Measurements from ENCODE around the gene AKR1C1. TPM values are rescaled to one million over a fixed set of nuclear protein-coding genes. Genes with fewer than 3 reads are reported as not detected.

Gene AKR1C1
- total and polyA plus RNA-seq, 9 of the 15 experiments (the other 6 are each of a cell fraction or from before 2014, with no cell fraction given) = 43.5 to 180 (median 82.4) TPM

DNA sequence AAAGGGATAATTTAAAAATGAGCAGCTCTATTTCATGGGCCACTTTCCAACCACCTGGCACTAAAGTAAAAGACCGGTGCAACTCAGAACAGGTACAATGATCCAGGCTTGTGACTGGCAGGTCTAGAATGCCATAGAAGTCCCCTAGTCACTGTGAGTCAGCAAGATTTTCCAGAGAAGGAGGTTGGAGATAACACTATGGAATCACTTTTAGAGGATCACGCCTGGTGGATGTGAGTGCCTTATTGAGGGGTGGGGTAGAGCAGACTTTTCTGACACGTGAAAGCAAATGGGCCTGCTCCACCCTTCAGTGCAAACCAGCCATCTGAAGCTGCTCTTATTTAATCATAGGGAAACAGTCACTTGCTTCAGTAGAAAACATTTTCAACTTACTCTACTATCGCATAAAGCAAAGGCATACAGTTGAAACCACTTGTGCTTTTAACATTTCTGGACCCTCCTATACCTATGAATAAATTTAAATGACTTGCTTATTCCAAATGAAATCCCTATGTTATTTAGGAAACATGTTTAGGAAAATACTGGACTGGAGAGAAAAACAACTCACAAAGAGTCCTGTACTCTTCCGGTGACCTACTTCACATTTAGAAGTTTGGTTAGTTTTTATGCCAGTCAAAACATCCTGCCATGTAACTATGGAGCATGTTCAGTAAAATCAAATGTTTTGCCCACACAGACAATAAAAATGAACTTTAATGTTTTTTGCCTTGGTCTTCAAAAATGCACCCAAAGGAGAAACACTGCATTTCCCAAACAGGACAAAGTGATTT, 21.5 kb upstream of the AKR1C1 start (continued):
- TF ChIP-seq MEIS2 (IDR thresholded peaks at IDR 0.05; ENCODE audit: partially characterized antibody) = peak; percentile 74
- TF ChIP-seq, protein P1, sequence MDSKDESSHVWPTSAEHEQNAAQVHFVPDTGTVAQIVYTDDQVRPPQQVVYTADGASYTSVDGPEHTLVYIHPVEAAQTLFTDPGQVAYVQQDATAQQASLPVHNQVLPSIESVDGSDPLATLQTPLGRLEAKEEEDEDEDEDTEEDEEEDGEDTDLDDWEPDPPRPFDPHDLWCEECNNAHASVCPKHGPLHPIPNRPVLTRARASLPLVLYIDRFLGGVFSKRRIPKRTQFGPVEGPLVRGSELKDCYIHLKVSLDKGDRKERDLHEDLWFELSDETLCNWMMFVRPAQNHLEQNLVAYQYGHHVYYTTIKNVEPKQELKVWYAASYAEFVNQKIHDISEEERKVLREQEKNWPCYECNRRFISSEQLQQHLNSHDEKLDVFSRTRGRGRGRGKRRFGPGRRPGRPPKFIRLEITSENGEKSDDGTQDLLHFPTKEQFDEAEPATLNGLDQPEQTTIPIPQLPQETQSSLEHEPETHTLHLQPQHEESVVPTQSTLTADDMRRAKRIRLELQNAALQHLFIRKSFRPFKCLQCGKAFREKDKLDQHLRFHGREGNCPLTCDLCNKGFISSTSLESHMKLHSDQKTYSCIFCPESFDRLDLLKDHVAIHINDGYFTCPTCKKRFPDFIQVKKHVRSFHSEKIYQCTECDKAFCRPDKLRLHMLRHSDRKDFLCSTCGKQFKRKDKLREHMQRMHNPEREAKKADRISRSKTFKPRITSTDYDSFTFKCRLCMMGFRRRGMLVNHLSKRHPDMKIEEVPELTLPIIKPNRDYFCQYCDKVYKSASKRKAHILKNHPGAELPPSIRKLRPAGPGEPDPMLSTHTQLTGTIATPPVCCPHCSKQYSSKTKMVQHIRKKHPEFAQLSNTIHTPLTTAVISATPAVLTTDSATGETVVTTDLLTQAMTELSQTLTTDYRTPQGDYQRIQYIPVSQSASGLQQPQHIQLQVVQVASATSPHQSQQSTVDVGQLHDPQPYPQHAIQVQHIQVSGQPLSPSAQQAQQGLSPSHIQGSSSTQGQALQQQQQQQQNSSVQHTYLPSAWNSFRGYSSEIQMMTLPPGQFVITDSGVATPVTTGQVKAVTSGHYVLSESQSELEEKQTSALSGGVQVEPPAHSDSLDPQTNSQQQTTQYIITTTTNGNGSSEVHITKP (IDR thresholded peaks at IDR 0.05; ENCODE audit: partially characterized antibody) = peak; percentile 69
- TF ChIP-seq HEY1 (CRISPR knock-in tag; IDR thresholded peaks at IDR 0.05; ENCODE audit: borderline replicate concordance) = no peak
- TF ChIP-seq HNRNPLL (IDR thresholded peaks at IDR 0.05; ENCODE audit: low read depth, low read length, poor library complexity, severe bottlenecking) = no peak
- peak; percentile 45 for TF ChIP-seq SMAD4 (CRISPR knock-in tag; conservative IDR thresholded peaks at IDR 0.05)
- peak; percentile 91 for TF ChIP-seq EP300 (IDR thresholded peaks at IDR 0.05; ENCODE audit: low read length)
- no peak for TF ChIP-seq ZNF347 (CRISPR knock-in tag; IDR thresholded peaks at IDR 0.05; ENCODE audit: low read depth)
- TF ChIP-seq SMARCC2 (IDR thresholded peaks at IDR 0.05; ENCODE audit: low read depth) = peak; percentile 78; the same call in 1 of the 2 replicates
- TF ChIP-seq WHSC1 (IDR thresholded peaks at IDR 0.05; ENCODE audit: low read length) = no peak
- 0 out of 2 replicates have a peak, but pooled peaks have one; percentile 63 for TF ChIP-seq ATF7 (IDR thresholded peaks at IDR 0.05)
- TF ChIP-seq, protein P2, sequence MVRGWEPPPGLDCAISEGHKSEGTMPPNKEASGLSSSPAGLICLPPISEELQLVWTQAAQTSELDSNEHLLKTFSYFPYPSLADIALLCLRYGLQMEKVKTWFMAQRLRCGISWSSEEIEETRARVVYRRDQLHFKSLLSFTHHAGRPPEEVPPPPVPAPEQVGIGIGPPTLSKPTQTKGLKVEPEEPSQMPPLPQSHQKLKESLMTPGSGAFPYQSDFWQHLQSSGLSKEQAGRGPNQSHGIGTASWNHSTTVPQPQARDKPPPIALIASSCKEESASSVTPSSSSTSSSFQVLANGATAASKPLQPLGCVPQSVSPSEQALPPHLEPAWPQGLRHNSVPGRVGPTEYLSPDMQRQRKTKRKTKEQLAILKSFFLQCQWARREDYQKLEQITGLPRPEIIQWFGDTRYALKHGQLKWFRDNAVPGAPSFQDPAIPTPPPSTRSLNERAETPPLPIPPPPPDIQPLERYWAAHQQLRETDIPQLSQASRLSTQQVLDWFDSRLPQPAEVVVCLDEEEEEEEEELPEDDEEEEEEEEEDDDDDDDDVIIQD (CRISPR knock-in tag; IDR thresholded peaks at IDR 0.05) = no peak
- 0 out of 2 replicates have a peak, but pooled peaks have one; percentile 23 for TF ChIP-seq POLR2H (tag; IDR thresholded peaks at IDR 0.05; ENCODE audit: low read depth)
- TF ChIP-seq ETS2 (tag; IDR thresholded peaks at IDR 0.05; ENCODE audit: borderline replicate concordance, poor library complexity, severe bottlenecking) = no peak
- no peak for TF ChIP-seq RBM15 (IDR thresholded peaks at IDR 0.05; ENCODE audit: insufficient read depth, low read length)
- TF ChIP-seq MBD2 (IDR thresholded peaks at IDR 0.05; ENCODE audit: borderline replicate concordance, low read depth) = no peak
- TF ChIP-seq, protein P3, sequence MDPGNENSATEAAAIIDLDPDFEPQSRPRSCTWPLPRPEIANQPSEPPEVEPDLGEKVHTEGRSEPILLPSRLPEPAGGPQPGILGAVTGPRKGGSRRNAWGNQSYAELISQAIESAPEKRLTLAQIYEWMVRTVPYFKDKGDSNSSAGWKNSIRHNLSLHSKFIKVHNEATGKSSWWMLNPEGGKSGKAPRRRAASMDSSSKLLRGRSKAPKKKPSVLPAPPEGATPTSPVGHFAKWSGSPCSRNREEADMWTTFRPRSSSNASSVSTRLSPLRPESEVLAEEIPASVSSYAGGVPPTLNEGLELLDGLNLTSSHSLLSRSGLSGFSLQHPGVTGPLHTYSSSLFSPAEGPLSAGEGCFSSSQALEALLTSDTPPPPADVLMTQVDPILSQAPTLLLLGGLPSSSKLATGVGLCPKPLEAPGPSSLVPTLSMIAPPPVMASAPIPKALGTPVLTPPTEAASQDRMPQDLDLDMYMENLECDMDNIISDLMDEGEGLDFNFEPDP (CRISPR knock-in tag; IDR thresholded peaks at IDR 0.05) = no peak
- 0 out of 2 replicates have a peak, but pooled peaks have one; percentile 6 for TF ChIP-seq JUN (IDR thresholded peaks at IDR 0.05; ENCODE audit: borderline replicate concordance, low read depth, low read length)
- no peak for TF ChIP-seq JUN (CRISPR knock-in tag; IDR thresholded peaks at IDR 0.05; ENCODE audit: borderline replicate concordance)
- TF ChIP-seq POU5F1 (IDR thresholded peaks at IDR 0.05; ENCODE audit: borderline replicate concordance, low read depth, low read length, partially characterized antibody) = no peak
- no peak for TF ChIP-seq NEUROD1 (IDR thresholded peaks at IDR 0.05; ENCODE audit: borderline replicate concordance, low read depth, low read length, partially characterized antibody)
- TF ChIP-seq PYGO2 (tag; IDR thresholded peaks at IDR 0.05) = no peak
